Smooth muscle cell (in vitro differentiated cells): ENCODE data around the gene ART1. TPM values are rescaled to one million over a fixed set of nuclear protein-coding genes. Genes with fewer than 3 reads are reported as not detected.

Experiments used
- DNase-seq: peaks from one replicate; lab custom pipeline; 2025; ENCODE audit not compliant: unreplicated experiment; lab: John Stamatoyannopoulos, UW
- H2AFZ ChIP-seq: fragments of 200-600 bp; sonication (generic); 2 replicates; pipeline ENCODE4 v1.6.0; 2016; ENCODE audit warnings: antibody characterized with exemption, low read depth, mild to moderate bottlenecking
- H3F3A ChIP-seq: fragments of 200-600 bp; sonication (generic); 2 replicates; pipeline ENCODE4 v1.6.0; 2017; ENCODE audit warnings: antibody characterized with exemption, low read depth
- H3K27ac ChIP-seq: fragments of 200-600 bp; sonication (generic); 2 replicates; pipeline ENCODE4 v1.5.1; 2016; ENCODE audit warnings: low read depth, mild to moderate bottlenecking
- H3K27me3 ChIP-seq: fragments of 200-600 bp; sonication (generic); 2 replicates; pipeline ENCODE4 v1.6.1; 2016; ENCODE audit warnings: low read depth, mild to moderate bottlenecking
- H3K36me3 ChIP-seq: fragments of 200-600 bp; sonication (generic); 2 replicates; pipeline ENCODE4 v1.5.1; 2016; ENCODE audit warnings: low read depth
- H3K4me1 ChIP-seq: fragments of 200-600 bp; sonication (generic); 2 replicates; pipeline ENCODE4 v1.5.1; 2016; ENCODE audit warnings: low read depth
- H3K4me2 ChIP-seq: fragments of 200-600 bp; sonication (generic); 2 replicates; pipeline ENCODE4 v1.6.0; 2016; ENCODE audit warnings: mild to moderate bottlenecking
- H3K4me3 ChIP-seq: fragments of 200-600 bp; sonication (generic); 2 replicates; pipeline ENCODE4 v1.5.1; 2016; ENCODE audit warnings: mild to moderate bottlenecking
- H3K79me2 ChIP-seq: fragments of 200-600 bp; sonication (generic); 2 replicates; pipeline ENCODE4 v1.6.0; 2016; ENCODE audit warnings: low read depth, mild to moderate bottlenecking
- H3K9ac ChIP-seq: fragments of 200-600 bp; sonication (generic); 2 replicates; pipeline ENCODE4 v1.6.0; 2016; ENCODE audit warnings: low read depth
- H3K9me3 ChIP-seq: fragments of 200-600 bp; sonication (generic); replicated peaks from 2 replicates; pipeline ENCODE4 v1.5.1; 2016; ENCODE audit warnings: low read depth
- H4K20me1 ChIP-seq: fragments of 200-600 bp; sonication (generic); 2 replicates; pipeline ENCODE4 v1.6.0; 2016; ENCODE audit warnings: low read depth
- CTCF ChIP-seq: fragments of 200-600 bp; sonication (generic); IDR thresholded peaks from 2 replicates; pipeline ENCODE4 v1.5.1; 2017; ENCODE audit warnings: borderline replicate concordance, mild to moderate bottlenecking, antibody characterized with exemption; ENCODE audit not compliant: insufficient read depth, poor library complexity, severe bottlenecking
- WGBS: methylation state at CpG from one replicate; pipeline ENCODE4 v1.1.7; 2016; ENCODE audit warnings: low lambda C conversion rate; 5-methylcytosine and 5-hydroxymethylcytosine counted together
- polyA plus RNA-seq: library from polyadenylated mRNA; unstranded; fragments of >200 nt; fragmentation: Nextera tagmentation; extraction: Ambion mirVana; gene quantifications from 2 replicates; pipeline ENCODE4 v1.2.1, GENCODE V29; 2016
- total RNA-seq: library from RNA; depleted of rRNA; stranded (reverse); fragments of >200 nt; gene quantifications from 2 replicates; pipeline ENCODE4 v1.2.3, GENCODE V29; 2014

The ART1 gene
- total and polyA plus RNA-seq, 2 experiments from 2014 or later, result not detected

DNA sequence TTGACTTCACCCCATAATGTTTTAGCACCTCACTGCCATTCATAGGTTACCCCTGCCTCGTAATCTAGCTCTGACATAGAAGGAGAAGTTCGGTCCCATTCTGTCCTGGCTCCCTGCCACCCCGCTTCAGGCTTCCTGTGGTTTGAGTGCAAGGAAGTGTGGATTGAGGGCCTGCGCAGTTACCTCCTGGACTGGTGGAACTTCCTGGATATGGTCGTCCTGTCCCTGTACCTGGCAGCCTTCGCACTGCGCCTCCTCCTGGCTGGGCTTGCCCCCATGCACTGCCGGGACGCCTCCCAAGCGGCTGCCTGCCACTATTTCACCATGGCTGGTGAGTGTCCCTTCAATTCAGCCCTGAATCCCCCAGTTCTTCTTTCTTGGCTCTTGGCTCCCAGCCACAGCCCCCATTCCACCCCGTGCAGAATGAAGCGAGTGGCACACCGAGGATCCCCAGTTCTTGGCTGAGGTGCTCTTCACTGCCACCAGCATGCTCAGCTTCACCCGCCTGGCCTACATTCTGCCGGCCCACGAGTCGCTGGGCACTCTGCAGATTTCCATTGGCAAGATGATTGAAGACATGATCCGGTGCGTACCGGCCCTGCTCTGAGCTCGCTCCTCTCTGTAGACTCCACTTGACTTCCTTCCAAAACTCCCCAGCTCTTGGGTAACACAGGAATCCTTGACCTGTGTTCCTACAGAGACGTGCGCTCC, 18.5 kb upstream of the ART1 start:
- Histone ChIP-seq H4K20me1 (no peaks in the 10 kb centered on the region), H3K4me2 (no peak overlapping the region), H2AFZ (no peak overlapping the region), H3K27me3 (no peaks in the 10 kb centered on the region), H3K9ac (no peak overlapping the region), H3K4me1 (no peaks in the 10 kb centered on the region), H3K79me2 (no peaks in the 10 kb centered on the region), H3F3A (no peaks in the 10 kb centered on the region), H3K9me3 (no peaks in the 10 kb centered on the region), H3K27ac (peak overlapping the region; percentile 47), H3K4me3 (no peak overlapping the region), H3K36me3 (no peaks in the 10 kb centered on the region)
- no peak for TF ChIP-seq CTCF
- WGBS, result 95% methylated on average over 23 of the region's 23 CpGs
- DNase-seq, result no peak

DNA sequence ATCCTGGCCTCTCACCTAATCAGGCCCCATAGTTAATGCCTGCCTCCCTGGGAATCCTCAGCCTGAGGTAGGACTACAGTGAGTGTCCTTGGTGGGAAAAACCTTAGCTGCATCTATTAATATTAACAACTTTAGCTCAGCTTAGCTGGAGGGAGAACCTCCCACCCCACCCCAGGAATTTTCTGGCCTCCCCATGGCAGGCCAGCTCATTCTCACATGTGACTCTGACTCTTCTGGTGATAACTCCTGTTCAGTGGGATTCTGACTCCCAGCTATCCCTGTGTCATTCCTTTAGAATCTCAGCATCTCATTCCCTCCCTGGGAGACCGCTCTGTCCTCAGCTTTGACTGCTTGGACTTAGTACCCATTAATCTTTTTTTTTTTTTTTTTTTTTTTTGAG, 17.6 kb upstream of the ART1 start:
- no peaks in the 10 kb centered on the region for H3F3A ChIP-seq
- WGBS, result 67% methylated on average over 1 of the region's 1 CpG
- H3K79me2 ChIP-seq, result no peaks in the 10 kb centered on the region
- H3K4me3 ChIP-seq, result no peak overlapping the region
- no peaks in the 10 kb centered on the region for H3K9me3 ChIP-seq
- DNase-seq, result no peak
- no peak for TF ChIP-seq CTCF
- no peak overlapping the region for H3K9ac ChIP-seq
- H3K4me2 ChIP-seq, result no peak overlapping the region
- peak overlapping the region; percentile 47 for H3K27ac ChIP-seq
- H2AFZ ChIP-seq, result no peak overlapping the region
- H3K27me3 ChIP-seq, result no peaks in the 10 kb centered on the region
- no peaks in the 10 kb centered on the region for H3K4me1 ChIP-seq
- H4K20me1 ChIP-seq, result no peaks in the 10 kb centered on the region
- H3K36me3 ChIP-seq, result no peaks in the 10 kb centered on the region

DNA sequence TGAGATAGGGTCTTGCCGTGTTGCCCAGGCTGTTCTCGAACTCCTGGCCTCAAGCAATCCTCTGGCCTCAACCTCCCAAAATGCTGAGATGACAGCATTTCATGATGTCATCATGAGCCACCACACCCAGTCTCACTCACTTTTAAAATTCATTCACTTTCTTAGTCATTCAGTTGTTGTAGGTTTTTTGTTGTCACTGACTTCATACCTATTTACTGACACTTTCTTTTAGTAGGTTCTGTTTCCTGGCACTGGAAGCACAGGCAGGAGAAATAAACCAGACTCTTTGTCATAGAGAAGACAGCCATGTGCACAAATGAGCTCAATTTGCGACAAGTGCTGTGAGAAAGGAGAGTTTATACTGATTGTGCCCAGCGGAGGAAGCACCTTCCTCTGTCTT, 13.6 kb upstream of the ART1 start:
- DNase-seq, result no peak
- no peaks in the 10 kb centered on the region for H3K79me2 ChIP-seq
- H3K27ac ChIP-seq, result peak overlapping the region; percentile 49
- H2AFZ ChIP-seq, result no peak overlapping the region
- no peaks in the 10 kb centered on the region for H3K9me3 ChIP-seq
- 88% methylated on average over 4 of the region's 4 CpGs for WGBS
- H3K4me1 ChIP-seq, result no peaks in the 10 kb centered on the region
- no peaks in the 10 kb centered on the region for H3F3A ChIP-seq
- no peak overlapping the region for H3K9ac ChIP-seq
- no peak overlapping the region for H3K4me2 ChIP-seq
- no peaks in the 10 kb centered on the region for H3K27me3 ChIP-seq
- no peaks in the 10 kb centered on the region for H4K20me1 ChIP-seq
- H3K4me3 ChIP-seq, result no peak overlapping the region
- TF ChIP-seq CTCF, result no peak
- no peaks in the 10 kb centered on the region for H3K36me3 ChIP-seq

- Histone ChIP-seq H4K20me1 (no peaks in the 10 kb centered on the region), H3K4me3 (no peak overlapping the region), H3K79me2 (no peaks in the 10 kb centered on the region), H3K4me1 (no peaks in the 10 kb centered on the region), H3K9ac (no peak overlapping the region), H3F3A (no peaks in the 10 kb centered on the region), H3K27ac (no peak overlapping the region), H3K9me3 (no peaks in the 10 kb centered on the region), H2AFZ (no peak overlapping the region), H3K36me3 (no peaks in the 10 kb centered on the region), H3K27me3 (no peaks in the 10 kb centered on the region), H3K4me2 (no peak overlapping the region)
- no peak for DNase-seq
- WGBS, result 93% methylated on average over 5 of the region's 5 CpGs
- TF ChIP-seq CTCF, result no peak
These were observed 12.8 kb upstream of the ART1 start for GRCh38 chr11:3632070-3632660.
